Endodermal cell (in vitro differentiated cells): ENCODE measurements around the gene RADIL. TPM values are rescaled to one million over a fixed set of nuclear protein-coding genes. Genes with fewer than 3 reads are reported as not detected.
A peak's percentile ranks its signal among the peaks of the same experiment; 100 is the strongest.

Experiments
- DNase-seq: peaks from one replicate; pipeline ENCODE4 v3.0.0-alpha.2; 2017
- H3K27ac ChIP-seq: 2 replicates; pipeline ENCODE4 v1.5.1; 2013; ENCODE audit warnings: mild to moderate bottlenecking, low read depth, low read length, moderate library complexity
- H3K27me3 ChIP-seq: 2 replicates; pipeline ENCODE4 v1.6.1; 2013; ENCODE audit warnings: mild to moderate bottlenecking, low read length, moderate library complexity; ENCODE audit not compliant: insufficient read depth, control insufficient read depth, poor library complexity, severe bottlenecking
- H3K36me3 ChIP-seq: 2 replicates; pipeline ENCODE4 v1.7.0; 2013; ENCODE audit warnings: mild to moderate bottlenecking, low read length, moderate library complexity; ENCODE audit not compliant: control insufficient read depth, insufficient read depth
- H3K4me1 ChIP-seq: one replicate; pipeline ENCODE4 v1.7.0; 2013; ENCODE audit warnings: low read length; ENCODE audit not compliant: control insufficient read depth, insufficient read depth
- H3K4me3 ChIP-seq: 2 replicates; pipeline ENCODE4 v1.5.1; 2013; ENCODE audit warnings: mild to moderate bottlenecking, low read length, moderate library complexity
- H3K9ac ChIP-seq: 2 replicates; pipeline ENCODE4 v1.6.1; 2013; ENCODE audit warnings: mild to moderate bottlenecking, low read length, moderate library complexity; ENCODE audit not compliant: poor library complexity, severe bottlenecking; ENCODE audit errors: extremely low read depth
- H3K9me3 ChIP-seq: 2 replicates; pipeline ENCODE4 v1.6.1; 2013; ENCODE audit warnings: mild to moderate bottlenecking, low read length, moderate library complexity; ENCODE audit not compliant: control insufficient read depth
- H3K27ac Mint-ChIP-seq: 2 replicates; pipeline ENCODE4 v1.8.0; 2020; ENCODE audit warnings: mixed read lengths
- H3K27me3 Mint-ChIP-seq: 2 replicates; pipeline ENCODE4 v1.8.0; 2021; ENCODE audit warnings: mild to moderate bottlenecking, mixed read lengths; ENCODE audit not compliant: insufficient read depth
- H3K36me3 Mint-ChIP-seq: 2 replicates; pipeline ENCODE4 v1.8.0; 2020; ENCODE audit warnings: low read depth, mixed read lengths
- H3K4me1 Mint-ChIP-seq: 2 replicates; pipeline ENCODE4 v1.8.0; 2020; ENCODE audit warnings: mixed read lengths
- H3K4me3 Mint-ChIP-seq: 2 replicates; pipeline ENCODE4 v1.8.0; 2020; ENCODE audit warnings: mild to moderate bottlenecking, moderate library complexity, mixed read lengths
- H3K9me3 Mint-ChIP-seq: 2 replicates; pipeline ENCODE4 v1.8.0; 2020; ENCODE audit warnings: mild to moderate bottlenecking, mixed read lengths
- WGBS, 2 experiments: methylation state at CpG; one replicate each; pipeline versions ENCODE4 v1.1.5 to v1.1.7; 2013; ENCODE audit warnings: missing lambda C conversion rate in 2 of 2, mixed read lengths in 1 of 2; ENCODE audit not compliant: insufficient coverage in 1 of 2, insufficient read length in 1 of 2; 5-methylcytosine and 5-hydroxymethylcytosine counted together
- total RNA-seq, 2 donors: library from RNA; stranded (reverse); fragmentation: NEBNext Ultra II Directional in 1 of 2; extraction: Animal tissue kit (Norgen Biotek cat#: 25700) in 1 of 2; gene quantifications; 2 replicates in 1 of 2; 3 replicates in 1 of 2; pipeline ENCODE4 v1.2.1, GENCODE V29; 2021
- TF ChIP-seq, protein P1 (sequence below): fragments of 200-600 bp; sonication (generic); conservative IDR thresholded peaks from 2 replicates; pipeline ENCODE4 v1.5.0; 2021; ENCODE audit warnings: antibody characterized with exemption, mild to moderate bottlenecking

Gene RADIL
- total RNA-seq, 2 donors from 2014 or later = 34.9 to 47.6 TPM

DNA sequence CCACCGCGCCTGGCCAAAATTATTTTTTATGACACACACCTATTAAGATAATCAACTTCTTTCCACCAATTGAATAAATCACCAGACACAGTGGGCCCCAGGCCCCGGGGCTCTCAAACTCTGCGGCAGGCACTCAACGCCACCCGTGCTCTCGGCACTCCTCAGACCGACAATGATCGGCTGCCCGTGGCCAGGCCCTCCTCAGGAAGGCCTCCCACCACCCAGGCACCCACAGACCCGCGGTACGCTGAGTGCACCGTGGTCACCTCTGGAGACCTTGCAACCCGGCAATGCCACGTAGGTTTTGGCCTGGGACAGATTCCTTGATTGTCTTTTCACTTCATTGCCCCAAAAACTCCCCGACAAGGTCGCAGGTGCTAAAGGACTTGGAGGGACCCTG, 6.9 kb downstream of the RADIL start:
- Histone ChIP-seq H3K27me3 (no peaks in the 10 kb centered on the region), H3K36me3 (peaks cover 14% of the 10 kb centered on the region), H3K9me3 (no peaks in the 10 kb centered on the region), H3K4me3 (no peak overlapping the region), H3K27ac (no peak overlapping the region), H3K9ac (no peak overlapping the region), H3K4me1 (peaks cover 4% of the 10 kb centered on the region)
- 96 to 97% methylated on average over 12 to 18 of the region's 18 CpGs for WGBS, 2 experiments
- no peak overlapping the region for H3K27ac Mint-ChIP-seq
- peaks cover 22% of the 10 kb centered on the region for H3K4me1 Mint-ChIP-seq
- no peaks in the 10 kb centered on the region for H3K9me3 Mint-ChIP-seq
- H3K4me3 Mint-ChIP-seq = no peak overlapping the region
- no peak for DNase-seq
- H3K27me3 Mint-ChIP-seq = no peaks in the 10 kb centered on the region
- peaks cover 47% of the 10 kb centered on the region for H3K36me3 Mint-ChIP-seq
- TF ChIP-seq, protein P1, sequence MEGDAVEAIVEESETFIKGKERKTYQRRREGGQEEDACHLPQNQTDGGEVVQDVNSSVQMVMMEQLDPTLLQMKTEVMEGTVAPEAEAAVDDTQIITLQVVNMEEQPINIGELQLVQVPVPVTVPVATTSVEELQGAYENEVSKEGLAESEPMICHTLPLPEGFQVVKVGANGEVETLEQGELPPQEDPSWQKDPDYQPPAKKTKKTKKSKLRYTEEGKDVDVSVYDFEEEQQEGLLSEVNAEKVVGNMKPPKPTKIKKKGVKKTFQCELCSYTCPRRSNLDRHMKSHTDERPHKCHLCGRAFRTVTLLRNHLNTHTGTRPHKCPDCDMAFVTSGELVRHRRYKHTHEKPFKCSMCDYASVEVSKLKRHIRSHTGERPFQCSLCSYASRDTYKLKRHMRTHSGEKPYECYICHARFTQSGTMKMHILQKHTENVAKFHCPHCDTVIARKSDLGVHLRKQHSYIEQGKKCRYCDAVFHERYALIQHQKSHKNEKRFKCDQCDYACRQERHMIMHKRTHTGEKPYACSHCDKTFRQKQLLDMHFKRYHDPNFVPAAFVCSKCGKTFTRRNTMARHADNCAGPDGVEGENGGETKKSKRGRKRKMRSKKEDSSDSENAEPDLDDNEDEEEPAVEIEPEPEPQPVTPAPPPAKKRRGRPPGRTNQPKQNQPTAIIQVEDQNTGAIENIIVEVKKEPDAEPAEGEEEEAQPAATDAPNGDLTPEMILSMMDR = no peak

DNA sequence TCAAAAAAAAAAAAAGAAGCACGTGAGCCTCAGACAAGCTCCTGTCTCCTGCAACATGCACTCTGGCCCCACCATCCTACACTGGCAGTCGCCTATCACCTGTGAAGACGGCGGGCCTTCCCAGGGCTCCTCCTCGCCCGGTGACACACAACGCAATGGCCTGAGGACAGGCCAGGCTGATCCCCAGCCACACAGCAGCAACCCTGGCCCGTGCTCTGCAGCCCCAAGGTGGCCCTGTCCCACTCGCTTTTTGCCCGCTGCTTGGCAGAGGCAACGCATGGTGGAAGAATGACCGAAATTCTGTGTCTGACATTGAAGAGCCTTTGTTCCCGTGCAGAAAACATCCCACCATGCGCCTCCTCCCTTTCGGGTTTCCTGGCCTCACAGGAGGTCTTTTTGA, 8.1 kb downstream of the RADIL start:
- 96% methylated on average over 9 to 15 of the region's 15 CpGs for WGBS, 2 experiments
- Mint-ChIP-seq H3K4me3 (no peak overlapping the region), H3K27me3 (no peaks in the 10 kb centered on the region), H3K4me1 (peaks cover 24% of the 10 kb centered on the region), H3K36me3 (peaks cover 47% of the 10 kb centered on the region), H3K9me3 (no peaks in the 10 kb centered on the region), H3K27ac (no peak overlapping the region)
- TF ChIP-seq, protein P1 = no peak
- H3K36me3 ChIP-seq = peaks cover 15% of the 10 kb centered on the region
- H3K27me3 ChIP-seq = no peaks in the 10 kb centered on the region
- H3K27ac ChIP-seq = no peak overlapping the region
- no peak overlapping the region for H3K9ac ChIP-seq
- H3K4me3 ChIP-seq = no peak overlapping the region
- H3K9me3 ChIP-seq = no peaks in the 10 kb centered on the region
- H3K4me1 ChIP-seq = peaks cover 4% of the 10 kb centered on the region
- no peak for DNase-seq

DNA sequence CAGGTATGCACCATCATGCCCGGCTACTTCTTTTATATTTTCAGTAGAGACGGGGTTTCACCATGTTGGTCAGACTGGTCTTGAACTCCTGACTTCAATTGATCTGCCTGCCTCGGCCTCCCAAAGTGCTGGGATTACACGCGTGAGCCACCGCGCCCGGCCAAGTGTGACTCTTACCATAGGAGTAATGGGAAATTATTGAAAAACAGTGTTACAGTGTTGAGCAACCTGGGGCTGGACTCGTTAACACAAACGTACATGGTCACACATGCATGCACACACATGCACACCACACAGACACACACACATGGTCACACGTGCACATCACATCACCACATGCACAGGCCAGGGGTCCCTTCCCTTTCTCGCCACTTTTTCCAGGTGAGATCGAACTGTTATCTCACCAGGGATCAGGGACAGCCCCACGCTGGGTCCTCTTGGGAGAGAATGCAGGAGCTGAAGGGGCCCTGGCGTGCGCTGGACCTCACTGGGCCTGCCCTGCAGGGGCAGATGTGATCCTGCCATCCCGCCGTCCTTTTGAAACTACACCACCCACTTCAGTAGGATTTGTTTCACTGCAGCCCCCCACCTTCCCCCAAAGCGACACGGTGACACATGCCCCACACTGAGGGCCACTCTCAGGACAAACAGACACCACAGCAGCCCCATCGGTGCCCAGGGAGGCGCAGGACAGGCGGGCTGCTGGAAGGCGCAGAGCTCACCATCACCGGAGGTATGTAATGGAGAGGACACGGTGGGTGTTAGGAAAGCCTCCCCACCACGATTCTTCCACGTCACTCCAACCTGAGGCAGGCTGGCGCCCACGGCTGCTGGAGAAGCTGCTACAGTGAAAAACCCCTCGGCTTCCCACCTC, 10.2 kb downstream of the RADIL start:
- Mint-ChIP-seq H3K4me1 (peaks cover 20% of the 10 kb centered on the region), H3K4me3 (no peak overlapping the region), H3K9me3 (no peaks in the 10 kb centered on the region), H3K27me3 (no peaks in the 10 kb centered on the region), H3K36me3 (peaks cover 54% of the 10 kb centered on the region), H3K27ac (peak overlapping the region; percentile 55)
- Histone ChIP-seq H3K27me3 (no peaks in the 10 kb centered on the region), H3K9ac (no peak overlapping the region), H3K27ac (no peak overlapping the region), H3K4me1 (peaks cover 4% of the 10 kb centered on the region), H3K4me3 (no peak overlapping the region), H3K9me3 (peaks cover 5% of the 10 kb centered on the region), H3K36me3 (peaks cover 18% of the 10 kb centered on the region)
- TF ChIP-seq, protein P1 = no peak
- DNase-seq = no peak
- WGBS, 2 experiments = 93 to 96% methylated on average over 21 to 31 of the region's 31 CpGs
